Heart left ventricle (tissue), 13 donors: ENCODE data around the gene SRI.

Experiments
- POLR2A ChIP-seq, 2 donors: fragments of 450-650 bp; IDR thresholded peaks; one replicate each; pipeline ENCODE4 v1.6.1; 2017; ENCODE audit warnings: antibody characterized with exemption in 2 of 2, mild to moderate bottlenecking in 2 of 2, moderate library complexity in 2 of 2
- TF ChIP-seq, protein P1 (sequence below), 12 donors: fragments of 200-600 bp; sonication (generic) in 4 of 12; IDR thresholded peaks; one replicate each; pipeline versions ENCODE4 v1.5.0 to v1.8.0; 2018 to 2022; ENCODE audit warnings: antibody characterized with exemption in 12 of 12, mild to moderate bottlenecking in 5 of 12
- donor health status: ischemic (EF 13 %, LVEDD 7.1; RV severe dilation, severe dysfunction).
- donor health status: DM: no; HTN: yes; CAD: no.
- donor health status: DM: no; HTN: no; CAD: no.
- donor health status: ischemic (EF 25% LVEDD 6.9; RV normal size, moderate dysfunction).
- donor health status: ischemic (EF 25% LVEDD 5.7; RV mildly dilated, moderate dysfunction).
- donor health status: ischemic (EF 35%, LVEDD 5.7; RV mildly dilated, moderate dysfunction).
- donor health status: nonischemic (EF 11% LVEDD 7.7; RV severe dilation, severe dysfunction).
- donor health status: DM: yes; HTN: yes; CAD: no.
- donor health status: PGD.
- donor health status: ischemic (EF 29% LVEDD 5.4; RV normal size, mild dysfunction).
- donor health status: nonischemic (EF 23%, LVEDD 6.1; RV moderate dilation, normal function).

DNA sequence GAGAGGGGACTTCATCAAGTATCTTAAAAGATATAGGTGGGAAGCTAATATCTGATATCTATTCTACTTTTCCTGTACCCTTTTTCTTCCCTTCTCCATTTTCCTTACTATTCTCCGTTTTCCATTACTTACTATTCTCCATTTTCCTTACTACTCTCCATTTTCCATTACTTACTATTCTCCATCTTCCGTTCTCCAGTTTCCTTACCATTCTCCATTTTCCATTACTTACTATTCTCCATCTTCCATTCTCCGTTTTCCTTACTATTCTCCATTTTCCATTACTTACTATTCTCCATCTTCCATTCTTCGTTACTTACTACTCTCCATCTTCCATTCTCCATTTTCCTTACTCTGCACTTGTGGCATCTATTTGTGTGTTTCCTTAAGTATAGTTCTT lies 47.6 kb upstream of the SRI start:
- no peak for TF ChIP-seq POLR2A (IDR thresholded peaks at IDR 0.05)
- TF ChIP-seq, protein P1, sequence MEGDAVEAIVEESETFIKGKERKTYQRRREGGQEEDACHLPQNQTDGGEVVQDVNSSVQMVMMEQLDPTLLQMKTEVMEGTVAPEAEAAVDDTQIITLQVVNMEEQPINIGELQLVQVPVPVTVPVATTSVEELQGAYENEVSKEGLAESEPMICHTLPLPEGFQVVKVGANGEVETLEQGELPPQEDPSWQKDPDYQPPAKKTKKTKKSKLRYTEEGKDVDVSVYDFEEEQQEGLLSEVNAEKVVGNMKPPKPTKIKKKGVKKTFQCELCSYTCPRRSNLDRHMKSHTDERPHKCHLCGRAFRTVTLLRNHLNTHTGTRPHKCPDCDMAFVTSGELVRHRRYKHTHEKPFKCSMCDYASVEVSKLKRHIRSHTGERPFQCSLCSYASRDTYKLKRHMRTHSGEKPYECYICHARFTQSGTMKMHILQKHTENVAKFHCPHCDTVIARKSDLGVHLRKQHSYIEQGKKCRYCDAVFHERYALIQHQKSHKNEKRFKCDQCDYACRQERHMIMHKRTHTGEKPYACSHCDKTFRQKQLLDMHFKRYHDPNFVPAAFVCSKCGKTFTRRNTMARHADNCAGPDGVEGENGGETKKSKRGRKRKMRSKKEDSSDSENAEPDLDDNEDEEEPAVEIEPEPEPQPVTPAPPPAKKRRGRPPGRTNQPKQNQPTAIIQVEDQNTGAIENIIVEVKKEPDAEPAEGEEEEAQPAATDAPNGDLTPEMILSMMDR (IDR thresholded peaks at IDR 0.05) = no peak
